Panc1 (cell line): ENCODE results near the gene CAMK1D.

Source experiments
- CTCF ChIP-seq: fragments of 450-650 bp; IDR thresholded peaks from 2 replicates; pipeline ENCODE4 v1.5.1; 2017; ENCODE audit warnings: mild to moderate bottlenecking
- POLR2AphosphoS5 ChIP-seq: IDR thresholded peaks from 2 replicates; pipeline ENCODE4 v1.6.1; 2012; ENCODE audit warnings: mild to moderate bottlenecking, low read depth, low read length, moderate library complexity

GRCh38 chr10:12490963-12491362 is 141.6 kb downstream of the CAMK1D start:
- no peak for TF ChIP-seq CTCF
- no peak for TF ChIP-seq POLR2AphosphoS5
